ENCODE measurements around the gene TSPAN13. TPM values are rescaled to one million over a fixed set of nuclear protein-coding genes. Genes with fewer than 3 reads are reported as not detected.

TSPAN13 gene
- total and polyA plus RNA-seq, 2 of the 8 experiments (the other 6 are each of a cell fraction or from before 2014, with no cell fraction given), result 15.3 to 28.1 TPM

DNA sequence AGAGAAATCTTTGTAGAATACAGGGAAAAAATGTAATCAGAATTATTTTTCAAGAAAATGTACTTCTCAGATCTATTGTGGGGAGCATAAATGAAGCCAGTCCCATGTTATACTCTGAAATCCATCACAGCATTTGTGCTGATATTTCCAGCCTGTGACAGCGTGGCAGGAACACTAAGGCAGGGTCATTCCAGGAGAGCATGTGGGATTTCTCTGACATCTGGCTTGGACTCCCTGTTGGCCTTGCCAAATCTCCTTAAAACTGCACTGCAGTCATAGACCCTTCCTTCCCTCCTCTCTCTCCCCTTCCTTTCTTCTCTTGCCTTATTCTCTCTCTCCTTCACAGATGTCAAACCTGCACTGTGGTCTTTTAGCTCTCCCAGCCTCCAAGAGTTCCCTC, 6.5 kb upstream of the TSPAN13 start (continued):
- TF ChIP-seq, protein P1, sequence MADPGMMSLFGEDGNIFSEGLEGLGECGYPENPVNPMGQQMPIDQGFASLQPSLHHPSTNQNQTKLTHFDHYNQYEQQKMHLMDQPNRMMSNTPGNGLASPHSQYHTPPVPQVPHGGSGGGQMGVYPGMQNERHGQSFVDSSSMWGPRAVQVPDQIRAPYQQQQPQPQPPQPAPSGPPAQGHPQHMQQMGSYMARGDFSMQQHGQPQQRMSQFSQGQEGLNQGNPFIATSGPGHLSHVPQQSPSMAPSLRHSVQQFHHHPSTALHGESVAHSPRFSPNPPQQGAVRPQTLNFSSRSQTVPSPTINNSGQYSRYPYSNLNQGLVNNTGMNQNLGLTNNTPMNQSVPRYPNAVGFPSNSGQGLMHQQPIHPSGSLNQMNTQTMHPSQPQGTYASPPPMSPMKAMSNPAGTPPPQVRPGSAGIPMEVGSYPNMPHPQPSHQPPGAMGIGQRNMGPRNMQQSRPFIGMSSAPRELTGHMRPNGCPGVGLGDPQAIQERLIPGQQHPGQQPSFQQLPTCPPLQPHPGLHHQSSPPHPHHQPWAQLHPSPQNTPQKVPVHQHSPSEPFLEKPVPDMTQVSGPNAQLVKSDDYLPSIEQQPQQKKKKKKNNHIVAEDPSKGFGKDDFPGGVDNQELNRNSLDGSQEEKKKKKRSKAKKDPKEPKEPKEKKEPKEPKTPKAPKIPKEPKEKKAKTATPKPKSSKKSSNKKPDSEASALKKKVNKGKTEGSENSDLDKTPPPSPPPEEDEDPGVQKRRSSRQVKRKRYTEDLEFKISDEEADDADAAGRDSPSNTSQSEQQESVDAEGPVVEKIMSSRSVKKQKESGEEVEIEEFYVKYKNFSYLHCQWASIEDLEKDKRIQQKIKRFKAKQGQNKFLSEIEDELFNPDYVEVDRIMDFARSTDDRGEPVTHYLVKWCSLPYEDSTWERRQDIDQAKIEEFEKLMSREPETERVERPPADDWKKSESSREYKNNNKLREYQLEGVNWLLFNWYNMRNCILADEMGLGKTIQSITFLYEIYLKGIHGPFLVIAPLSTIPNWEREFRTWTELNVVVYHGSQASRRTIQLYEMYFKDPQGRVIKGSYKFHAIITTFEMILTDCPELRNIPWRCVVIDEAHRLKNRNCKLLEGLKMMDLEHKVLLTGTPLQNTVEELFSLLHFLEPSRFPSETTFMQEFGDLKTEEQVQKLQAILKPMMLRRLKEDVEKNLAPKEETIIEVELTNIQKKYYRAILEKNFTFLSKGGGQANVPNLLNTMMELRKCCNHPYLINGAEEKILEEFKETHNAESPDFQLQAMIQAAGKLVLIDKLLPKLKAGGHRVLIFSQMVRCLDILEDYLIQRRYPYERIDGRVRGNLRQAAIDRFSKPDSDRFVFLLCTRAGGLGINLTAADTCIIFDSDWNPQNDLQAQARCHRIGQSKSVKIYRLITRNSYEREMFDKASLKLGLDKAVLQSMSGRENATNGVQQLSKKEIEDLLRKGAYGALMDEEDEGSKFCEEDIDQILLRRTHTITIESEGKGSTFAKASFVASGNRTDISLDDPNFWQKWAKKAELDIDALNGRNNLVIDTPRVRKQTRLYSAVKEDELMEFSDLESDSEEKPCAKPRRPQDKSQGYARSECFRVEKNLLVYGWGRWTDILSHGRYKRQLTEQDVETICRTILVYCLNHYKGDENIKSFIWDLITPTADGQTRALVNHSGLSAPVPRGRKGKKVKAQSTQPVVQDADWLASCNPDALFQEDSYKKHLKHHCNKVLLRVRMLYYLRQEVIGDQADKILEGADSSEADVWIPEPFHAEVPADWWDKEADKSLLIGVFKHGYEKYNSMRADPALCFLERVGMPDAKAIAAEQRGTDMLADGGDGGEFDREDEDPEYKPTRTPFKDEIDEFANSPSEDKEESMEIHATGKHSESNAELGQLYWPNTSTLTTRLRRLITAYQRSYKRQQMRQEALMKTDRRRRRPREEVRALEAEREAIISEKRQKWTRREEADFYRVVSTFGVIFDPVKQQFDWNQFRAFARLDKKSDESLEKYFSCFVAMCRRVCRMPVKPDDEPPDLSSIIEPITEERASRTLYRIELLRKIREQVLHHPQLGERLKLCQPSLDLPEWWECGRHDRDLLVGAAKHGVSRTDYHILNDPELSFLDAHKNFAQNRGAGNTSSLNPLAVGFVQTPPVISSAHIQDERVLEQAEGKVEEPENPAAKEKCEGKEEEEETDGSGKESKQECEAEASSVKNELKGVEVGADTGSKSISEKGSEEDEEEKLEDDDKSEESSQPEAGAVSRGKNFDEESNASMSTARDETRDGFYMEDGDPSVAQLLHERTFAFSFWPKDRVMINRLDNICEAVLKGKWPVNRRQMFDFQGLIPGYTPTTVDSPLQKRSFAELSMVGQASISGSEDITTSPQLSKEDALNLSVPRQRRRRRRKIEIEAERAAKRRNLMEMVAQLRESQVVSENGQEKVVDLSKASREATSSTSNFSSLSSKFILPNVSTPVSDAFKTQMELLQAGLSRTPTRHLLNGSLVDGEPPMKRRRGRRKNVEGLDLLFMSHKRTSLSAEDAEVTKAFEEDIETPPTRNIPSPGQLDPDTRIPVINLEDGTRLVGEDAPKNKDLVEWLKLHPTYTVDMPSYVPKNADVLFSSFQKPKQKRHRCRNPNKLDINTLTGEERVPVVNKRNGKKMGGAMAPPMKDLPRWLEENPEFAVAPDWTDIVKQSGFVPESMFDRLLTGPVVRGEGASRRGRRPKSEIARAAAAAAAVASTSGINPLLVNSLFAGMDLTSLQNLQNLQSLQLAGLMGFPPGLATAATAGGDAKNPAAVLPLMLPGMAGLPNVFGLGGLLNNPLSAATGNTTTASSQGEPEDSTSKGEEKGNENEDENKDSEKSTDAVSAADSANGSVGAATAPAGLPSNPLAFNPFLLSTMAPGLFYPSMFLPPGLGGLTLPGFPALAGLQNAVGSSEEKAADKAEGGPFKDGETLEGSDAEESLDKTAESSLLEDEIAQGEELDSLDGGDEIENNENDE (IDR thresholded peaks at IDR 0.05; ENCODE audit: insufficient replicate concordance, low read length), result no peak
- TF ChIP-seq RAD21 (IDR thresholded peaks at IDR 0.05 in 1 of 2, conservative IDR thresholded peaks at IDR 0.05 in 1 of 2; ENCODE audit: low read depth in 2 of 2, low read length in 2 of 2), result no peak
